GM12878 (cell line): ENCODE data around the gene TPP2. TPM values are rescaled to one million over a fixed set of nuclear protein-coding genes. Genes with fewer than 3 reads are reported as not detected.

Experiments
- ATAC-seq: fragments of 200-7000 bp; cut with Tn5 transposase; 3 replicates; pipeline ENCODE4 v1.9.1; 2020; ENCODE audit warnings: mild to moderate bottlenecking, moderate library complexity
- BruUV-seq: library from RNA; stranded (reverse); fragments of 400-500 nt; replicated peaks from 2 replicates; lab custom pipeline; 2021; lab: Mats Ljungman, UMichigan
- CTCF ChIA-PET: fragments of 300-600 bp; sonication (Branson Sonifier 250); formaldehyde crosslinking; extraction: SDS; loops from one replicate; lab custom pipeline; 2021; ENCODE audit warnings: inconsistent platforms; lab: Yijun Ruan, JAX
- POLR2A ChIA-PET: fragments of 350-600 bp; formaldehyde crosslinking; extraction: SDS; loops from one replicate; lab custom pipeline; 2021; ENCODE audit warnings: inconsistent platforms; lab: Charles Lee
- RAD21 ChIA-PET: fragments of 300-600 bp; sonication (Branson Sonifier 250); formaldehyde crosslinking; loops from one replicate; lab custom pipeline; 2023; ENCODE audit warnings: antibody characterized with exemption; ENCODE audit not compliant: unreplicated experiment; lab: Charles Lee
- SMC1A ChIA-PET: fragments of 300-600 bp; sonication (Branson Sonifier 250); formaldehyde crosslinking; loops from one replicate; lab custom pipeline; 2023; ENCODE audit not compliant: unreplicated experiment, uncharacterized antibody; lab: Charles Lee
- DNase-seq: peaks from one replicate; pipeline ENCODE4 v3.0.0-alpha.2; 2011; ENCODE audit warnings: low read depth, low spot score
- FAIRE-seq: peaks from 3 replicates; lab custom pipeline; 2011; peaks lifted over from hg19 to GRCh38; lab: Jason Lieb, UNC
- H2AFZ ChIP-seq: 2 replicates; pipeline ENCODE4 v1.6.0; 2011; ENCODE audit warnings: low read depth, low read length, control low read depth; ENCODE audit not compliant: control insufficient read depth
- H3K27ac ChIP-seq: 2 replicates; pipeline ENCODE4 v1.5.1; 2011; ENCODE audit warnings: control low read depth; ENCODE audit not compliant: control insufficient read depth, insufficient read depth
- H3K27me3 ChIP-seq, 2 experiments: replicated peaks in 1 of 2; 2 replicates each; pipeline versions ENCODE4 v1.6.0 to v1.6.1; 2011; ENCODE audit warnings: low read length in 1 of 2; ENCODE audit not compliant: control insufficient read depth in 2 of 2, insufficient read depth in 2 of 2
- H3K36me3 ChIP-seq, 2 experiments: 2 replicates each; pipeline ENCODE4 v1.5.1; 2011; ENCODE audit warnings: low read length in 1 of 2; ENCODE audit not compliant: control insufficient read depth in 2 of 2, insufficient read depth in 2 of 2
- H3K4me1 ChIP-seq: 2 replicates; pipeline ENCODE4 v1.6.1; 2011; ENCODE audit warnings: mild to moderate bottlenecking, low read length, moderate library complexity, mixed read lengths; ENCODE audit not compliant: control insufficient read depth, insufficient read depth
- H3K4me2 ChIP-seq: 2 replicates; pipeline ENCODE4 v1.6.0; 2011; ENCODE audit warnings: control low read depth; ENCODE audit not compliant: control insufficient read depth, insufficient read depth
- H3K4me3 ChIP-seq: fragments of 200-600 bp; sonication (generic); 2 replicates; pipeline ENCODE4 v1.5.1; 2016
- H3K79me2 ChIP-seq: 2 replicates; pipeline ENCODE4 v1.6.0; 2011; ENCODE audit warnings: low read length; ENCODE audit not compliant: control insufficient read depth, insufficient read depth
- H3K9ac ChIP-seq: 2 replicates; pipeline ENCODE4 v1.8.0; 2011; ENCODE audit warnings: low read length, control low read depth, mixed read lengths; ENCODE audit not compliant: control insufficient read depth, insufficient read depth
- H3K9me3 ChIP-seq: replicated peaks from 3 replicates; pipeline ENCODE4 v1.5.1; 2011; ENCODE audit warnings: mild to moderate bottlenecking, low read length; ENCODE audit not compliant: control insufficient read depth, insufficient read depth
- H4K20me1 ChIP-seq: 2 replicates; pipeline ENCODE4 v1.6.0; 2011; ENCODE audit not compliant: control insufficient read depth, insufficient read depth
- FOXK2 ChIP-seq: fragments of 450-650 bp; IDR thresholded peaks from 2 replicates; pipeline ENCODE4 v1.6.1; 2017; ENCODE audit warnings: mild to moderate bottlenecking, moderate library complexity
- KDM1A ChIP-seq: fragments of 200-600 bp; sonication (generic); IDR thresholded peaks from 2 replicates; pipeline ENCODE4 v1.6.1; 2016; ENCODE audit warnings: borderline replicate concordance
- MYB ChIP-seq: fragments of 150-350 bp; IDR thresholded peaks from 2 replicates; pipeline ENCODE4 v1.6.1; 2014; ENCODE audit warnings: mild to moderate bottlenecking, low read depth, low read length, borderline replicate concordance
- WGBS: methylation state at CpG from one replicate; pipeline ENCODE4 v1.1.6; 2016; ENCODE audit warnings: low lambda C conversion rate; ENCODE audit not compliant: insufficient replicate concordance, insufficient coverage; ENCODE audit errors: missing lambda C conversion rate; 5-methylcytosine and 5-hydroxymethylcytosine counted together
- in situ Hi-C: fragments of 300-500 bp; cut with MboI; formaldehyde crosslinking; loops from 9 replicates; pipeline ENCODE4 v1.14.3; 2018; ENCODE audit warnings: mixed read lengths
- intact Hi-C: fragments of 100-400 bp; cut with micrococcal nuclease; formaldehyde crosslinking; loops from one replicate; pipeline ENCODE4 v1.14.2; 2022; ENCODE audit not compliant: unreplicated experiment
- polyA plus RNA-seq, 11 experiments: library from polyadenylated mRNA; depleted of rRNA in 4 of 11; unstranded in 6 of 11; stranded (reverse) in 5 of 11; fragments of >200 nt; fragmentation: Nextera tagmentation in 4 of 11; fragmentation: Illumina TruSeq in 1 of 11; extraction: Ambion mirVana in 4 of 11; extraction: Trizol in 1 of 11; gene quantifications; 1 replicate in 1 of 11; 2 replicates in 10 of 11; pipeline versions ENCODE4 v1.2.1 to v1.2.3, GENCODE V29; 2011 to 2016; ENCODE audit warnings: inconsistent platforms in 2 of 11, missing spikeins in 2 of 11, low read depth in 1 of 11
- total RNA-seq, 4 experiments: library from RNA; depleted of rRNA in 3 of 4; stranded (reverse); fragments of >200 nt in 3 of 4; fragmentation: Illumina TruSeq in 1 of 4; extraction: Trizol in 1 of 4; gene quantifications; 2 replicates each; pipeline versions ENCODE4 v1.2.1 to v1.2.3, GENCODE V29; 2013 to 2021
- TF ChIP-seq, protein P1 (sequence below): fragments of 450-650 bp; IDR thresholded peaks from 2 replicates; pipeline ENCODE4 v1.6.1; 2017; ENCODE audit warnings: mild to moderate bottlenecking, low read depth, inconsistent platforms; ENCODE audit not compliant: poor library complexity, severe bottlenecking

Gene TPP2
- total and polyA plus RNA-seq, 10 of the 15 experiments (the other 5 are each of a cell fraction or from before 2014, with no cell fraction given), result 18.4 to 82.3 (median 55.4) TPM

DNA sequence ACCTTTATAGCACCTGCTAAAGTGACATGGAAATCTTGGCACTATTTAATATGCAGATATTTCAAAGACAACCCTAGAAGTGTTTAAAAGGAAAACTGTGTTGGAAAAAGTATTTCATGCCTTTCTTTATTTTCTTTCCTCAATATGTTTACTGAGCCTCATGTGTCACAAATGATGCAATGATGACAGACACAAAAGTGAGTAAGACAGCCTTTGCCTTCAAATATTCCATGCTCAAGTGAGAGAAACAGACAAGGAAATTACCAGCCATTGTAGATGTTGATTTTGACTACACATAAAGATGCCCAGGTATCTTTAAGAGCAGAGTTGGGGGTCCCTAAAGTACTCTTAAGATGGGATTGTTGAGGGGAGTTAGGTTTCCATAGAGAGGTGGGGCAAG, 48.0 kb upstream of the TPP2 start (continued):
- no peak for TF ChIP-seq MYB

DNA sequence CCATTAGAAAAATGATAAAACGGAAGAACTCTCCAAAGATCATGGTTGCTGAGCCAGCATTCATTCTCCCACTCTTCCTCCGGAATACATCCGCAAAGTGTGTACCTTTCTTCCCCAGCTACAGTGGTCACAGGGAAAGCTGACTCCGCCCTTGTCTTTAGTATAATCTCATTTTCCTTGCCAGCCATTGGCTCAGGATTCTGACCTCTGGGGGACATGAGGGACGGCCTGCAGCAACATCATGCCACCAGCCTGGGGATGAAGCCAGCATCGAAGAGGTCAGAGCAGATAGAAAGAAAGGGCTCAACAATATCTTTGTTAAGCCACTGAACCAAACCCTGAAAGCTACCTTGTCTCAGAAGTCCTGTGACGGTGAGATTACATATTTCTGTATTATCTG, 46.3 kb upstream of the TPP2 start:
- CTCF ChIA-PET, result no interaction called here
- ATAC-seq, result no peak

More for the DNA sequence above, 46.3 kb upstream of the TPP2 start:
- H3K4me1 ChIP-seq, result no peaks in the 10 kb centered on the region
- no peaks in the 10 kb centered on the region for H3K9me3 ChIP-seq
- in situ Hi-C loops, result loop anchor here (10.0 kb wide), 1 partner anchor 606 kb away; no protein-coding TSS in a partner anchor
- BruUV-seq, result no TSS peak
- H3K27ac ChIP-seq, result no peak overlapping the region
- ChIA-PET RAD21 (no interaction called here), SMC1A (no interaction called here), POLR2A (no interaction called here)
- no peak overlapping the region for H3K4me2 ChIP-seq
- FAIRE-seq (no peak), DNase-seq (no peak)
- no peak overlapping the region for H2AFZ ChIP-seq
- H3K27me3 ChIP-seq, result no peaks in the 10 kb centered on the region
- H3K4me3 ChIP-seq, result no peak overlapping the region
- H3K36me3 ChIP-seq, result no peaks in the 10 kb centered on the region
- no peaks in the 10 kb centered on the region for H4K20me1 ChIP-seq
- 32% methylated on average over 7 of the region's 7 CpGs for WGBS
- no peak overlapping the region for H3K9ac ChIP-seq
- TF ChIP-seq KDM1A (no peak), FOXK2 (no peak)
- TF ChIP-seq, protein P1, sequence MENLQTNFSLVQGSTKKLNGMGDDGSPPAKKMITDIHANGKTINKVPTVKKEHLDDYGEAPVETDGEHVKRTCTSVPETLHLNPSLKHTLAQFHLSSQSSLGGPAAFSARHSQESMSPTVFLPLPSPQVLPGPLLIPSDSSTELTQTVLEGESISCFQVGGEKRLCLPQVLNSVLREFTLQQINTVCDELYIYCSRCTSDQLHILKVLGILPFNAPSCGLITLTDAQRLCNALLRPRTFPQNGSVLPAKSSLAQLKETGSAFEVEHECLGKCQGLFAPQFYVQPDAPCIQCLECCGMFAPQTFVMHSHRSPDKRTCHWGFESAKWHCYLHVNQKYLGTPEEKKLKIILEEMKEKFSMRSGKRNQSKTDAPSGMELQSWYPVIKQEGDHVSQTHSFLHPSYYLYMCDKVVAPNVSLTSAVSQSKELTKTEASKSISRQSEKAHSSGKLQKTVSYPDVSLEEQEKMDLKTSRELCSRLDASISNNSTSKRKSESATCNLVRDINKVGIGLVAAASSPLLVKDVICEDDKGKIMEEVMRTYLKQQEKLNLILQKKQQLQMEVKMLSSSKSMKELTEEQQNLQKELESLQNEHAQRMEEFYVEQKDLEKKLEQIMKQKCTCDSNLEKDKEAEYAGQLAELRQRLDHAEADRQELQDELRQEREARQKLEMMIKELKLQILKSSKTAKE, result no peak
- intact Hi-C loops, result loop anchor here (10.0 kb wide), 1 partner anchor 1406 kb away; no protein-coding TSS in a partner anchor
- H3K79me2 ChIP-seq, result no peaks in the 10 kb centered on the region
